GM19239 (cell line): Measurements from ENCODE around the gene PALMD.

Source experiments
- DNase-seq: peaks from one replicate; pipeline ENCODE4 v3.0.0; 2011; ENCODE audit warnings: low spot score; ENCODE audit not compliant: insufficient read length
- FAIRE-seq: peaks from 2 replicates; lab custom pipeline; 2011; peaks lifted over from hg19 to GRCh38; lab: Jason Lieb, UNC

Gene PALMD, protein sequence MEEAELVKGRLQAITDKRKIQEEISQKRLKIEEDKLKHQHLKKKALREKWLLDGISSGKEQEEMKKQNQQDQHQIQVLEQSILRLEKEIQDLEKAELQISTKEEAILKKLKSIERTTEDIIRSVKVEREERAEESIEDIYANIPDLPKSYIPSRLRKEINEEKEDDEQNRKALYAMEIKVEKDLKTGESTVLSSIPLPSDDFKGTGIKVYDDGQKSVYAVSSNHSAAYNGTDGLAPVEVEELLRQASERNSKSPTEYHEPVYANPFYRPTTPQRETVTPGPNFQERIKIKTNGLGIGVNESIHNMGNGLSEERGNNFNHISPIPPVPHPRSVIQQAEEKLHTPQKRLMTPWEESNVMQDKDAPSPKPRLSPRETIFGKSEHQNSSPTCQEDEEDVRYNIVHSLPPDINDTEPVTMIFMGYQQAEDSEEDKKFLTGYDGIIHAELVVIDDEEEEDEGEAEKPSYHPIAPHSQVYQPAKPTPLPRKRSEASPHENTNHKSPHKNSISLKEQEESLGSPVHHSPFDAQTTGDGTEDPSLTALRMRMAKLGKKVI

DNA sequence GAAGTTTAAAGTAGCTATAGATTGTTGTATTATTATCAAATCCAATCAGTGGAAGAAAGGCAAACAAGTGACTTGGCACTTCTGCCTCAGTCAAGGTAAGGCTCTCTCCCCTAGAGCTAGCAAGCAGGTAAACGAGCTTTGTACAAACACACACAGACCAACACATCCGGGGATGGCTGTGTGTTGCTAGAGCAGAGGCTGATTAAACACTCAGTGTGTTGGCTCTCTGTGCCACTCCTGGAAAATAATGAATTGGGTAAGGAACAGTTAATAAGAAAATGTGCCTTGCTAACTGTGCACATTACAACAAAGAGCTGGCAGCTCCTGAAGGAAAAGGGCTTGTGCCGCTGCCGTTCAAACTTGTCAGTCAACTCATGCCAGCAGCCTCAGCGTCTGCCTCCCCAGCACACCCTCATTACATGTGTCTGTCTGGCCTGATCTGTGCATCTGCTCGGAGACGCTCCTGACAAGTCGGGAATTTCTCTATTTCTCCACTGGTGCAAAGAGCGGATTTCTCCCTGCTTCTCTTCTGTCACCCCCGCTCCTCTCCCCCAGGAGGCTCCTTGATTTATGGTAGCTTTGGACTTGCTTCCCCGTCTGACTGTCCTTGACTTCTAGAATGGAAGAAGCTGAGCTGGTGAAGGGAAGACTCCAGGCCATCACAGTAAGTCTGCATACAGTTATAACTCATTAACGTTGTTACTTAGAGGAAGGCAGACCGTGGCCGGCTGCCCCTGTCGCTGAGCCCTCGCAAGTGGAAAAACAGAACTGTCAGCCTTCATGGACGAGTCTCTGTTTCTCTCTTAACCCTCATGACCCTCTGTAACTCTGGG is at the start of gene PALMD:
Gene PALMD, plus strand, starts transcription at position 415 of the 833 bp plus-strand sequence. Its CDS starts 205 bp downstream, at position 620.
- no peak for FAIRE-seq
- DNase-seq, result no peak

DNA sequence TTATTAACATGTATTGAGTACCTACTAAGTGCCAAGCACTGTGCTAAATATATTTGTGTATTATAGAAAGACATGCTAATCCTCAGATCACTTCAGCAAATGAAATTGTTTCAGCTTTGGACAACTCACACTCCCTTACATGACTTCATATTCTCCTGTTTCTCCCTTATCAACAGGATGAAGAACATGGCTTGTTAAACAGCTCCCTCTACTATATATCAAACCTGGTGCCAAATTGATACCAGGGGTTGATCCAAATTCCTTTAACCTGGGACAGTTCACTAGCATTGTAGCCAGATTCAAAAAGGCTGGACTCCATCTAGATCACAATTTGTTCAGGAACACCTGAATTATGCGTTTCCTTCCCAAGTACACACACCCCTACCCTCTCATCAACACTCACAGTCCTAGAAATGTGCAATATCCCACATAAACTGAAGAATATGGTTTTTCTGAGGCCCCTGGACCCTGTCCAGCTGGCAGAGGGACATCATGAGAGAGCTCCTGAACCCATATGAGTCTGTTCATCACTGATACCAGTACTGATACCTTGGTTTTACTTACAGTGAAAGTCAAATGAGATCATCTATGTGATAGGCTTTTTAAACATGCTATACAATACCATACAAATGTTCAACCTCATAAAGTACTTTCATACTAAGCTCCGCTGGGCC is 47.0 kb upstream of the PALMD start:
- FAIRE-seq, result no peak
- no peak for DNase-seq

DNA sequence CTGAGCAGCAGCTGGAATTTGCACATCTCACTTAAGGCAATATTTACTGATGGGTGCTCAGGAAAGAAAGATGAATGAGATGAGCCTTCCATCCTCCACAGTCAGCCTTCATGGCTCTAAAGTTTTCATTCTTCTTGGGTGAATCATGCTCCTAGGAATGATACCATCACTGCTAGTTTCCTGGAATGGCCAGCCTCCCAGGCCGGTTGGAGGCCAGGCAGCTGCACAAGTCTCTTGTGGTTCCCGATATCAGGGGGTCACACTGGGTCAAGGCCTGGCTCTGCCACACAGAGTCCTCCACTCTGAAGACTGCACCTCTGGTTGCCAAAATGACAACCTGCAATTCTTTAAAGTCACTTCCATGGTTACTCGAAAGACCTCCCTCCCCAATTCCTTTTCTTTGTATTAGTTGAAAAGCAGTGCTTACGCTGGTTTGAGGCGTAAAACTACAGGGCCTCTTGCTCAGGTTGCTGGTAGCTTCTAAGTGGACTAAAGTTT is 46.2 kb upstream of the PALMD start:
- no peak for FAIRE-seq
- no peak for DNase-seq

DNA sequence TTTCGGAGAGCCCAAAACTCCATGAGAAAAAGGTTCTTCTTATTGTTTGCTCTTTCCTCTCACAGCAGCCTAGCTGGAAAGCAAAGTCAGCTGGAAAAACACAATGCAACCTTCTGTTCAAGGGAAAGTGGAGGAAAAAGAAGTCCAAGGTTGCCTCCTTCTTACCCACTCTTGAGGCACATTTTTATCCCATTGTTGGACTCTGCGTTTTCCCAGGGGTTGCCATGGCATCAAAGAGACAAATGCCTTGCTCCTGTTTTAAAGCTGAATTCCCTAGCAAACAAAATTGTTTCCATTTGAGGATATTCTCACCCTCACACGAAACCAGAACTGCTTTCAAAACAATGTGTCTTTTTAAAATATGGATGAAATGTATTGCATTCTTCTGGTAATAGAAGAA is 45.1 kb upstream of the PALMD start:
- FAIRE-seq (no peak), DNase-seq (no peak)

DNA sequence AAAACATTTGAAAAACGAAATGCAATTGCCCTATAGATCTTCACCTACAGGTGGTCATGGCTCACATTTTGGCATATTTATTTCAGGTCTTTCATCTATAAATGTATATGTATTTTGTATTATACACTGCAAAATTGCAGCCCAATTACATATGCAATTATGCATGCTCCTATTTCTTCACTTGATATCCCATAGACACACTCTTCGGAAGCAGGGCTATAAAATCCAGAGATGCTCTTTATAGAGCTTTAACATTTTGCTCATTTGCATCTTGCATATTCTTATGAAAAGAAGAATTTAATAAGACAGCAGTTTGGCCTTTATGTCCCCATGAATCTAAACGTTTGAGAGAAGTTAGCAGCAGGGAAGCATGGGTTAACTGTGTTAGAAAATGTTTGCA is 44.7 kb upstream of the PALMD start:
- FAIRE-seq (no peak), DNase-seq (no peak)

DNA sequence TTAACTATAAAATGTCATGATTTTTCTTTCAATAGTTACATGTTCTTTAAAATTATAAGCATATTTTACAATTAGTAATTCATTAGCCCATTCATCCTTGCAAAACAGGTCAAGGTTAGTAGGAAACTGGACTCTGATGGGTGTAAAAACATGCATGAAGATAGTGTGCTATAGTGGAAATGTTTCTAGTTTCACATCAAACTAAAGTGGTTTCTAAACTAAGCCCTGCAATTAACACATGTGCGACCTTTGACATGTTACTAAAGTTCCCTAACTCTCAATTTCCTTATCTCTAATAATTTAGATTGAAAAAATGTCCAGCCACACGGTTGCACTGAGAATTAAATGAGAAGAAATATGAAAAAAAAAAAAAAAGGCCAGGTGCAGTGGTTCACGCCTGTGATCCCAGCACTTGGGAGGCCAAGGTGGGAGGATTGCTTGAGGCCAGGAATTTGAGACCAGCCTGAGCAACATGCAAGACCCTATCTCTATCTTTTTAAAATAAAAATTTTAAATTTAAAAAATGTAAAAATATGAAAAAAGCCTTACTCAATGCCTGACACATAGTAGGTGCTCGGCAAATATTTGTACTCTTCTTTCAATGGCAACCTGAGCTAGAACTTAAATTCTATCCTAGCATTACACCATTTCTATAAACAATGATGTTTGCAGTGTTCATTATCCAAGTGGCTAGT is 44.1 kb upstream of the PALMD start:
- FAIRE-seq, result no peak
- no peak for DNase-seq

DNA sequence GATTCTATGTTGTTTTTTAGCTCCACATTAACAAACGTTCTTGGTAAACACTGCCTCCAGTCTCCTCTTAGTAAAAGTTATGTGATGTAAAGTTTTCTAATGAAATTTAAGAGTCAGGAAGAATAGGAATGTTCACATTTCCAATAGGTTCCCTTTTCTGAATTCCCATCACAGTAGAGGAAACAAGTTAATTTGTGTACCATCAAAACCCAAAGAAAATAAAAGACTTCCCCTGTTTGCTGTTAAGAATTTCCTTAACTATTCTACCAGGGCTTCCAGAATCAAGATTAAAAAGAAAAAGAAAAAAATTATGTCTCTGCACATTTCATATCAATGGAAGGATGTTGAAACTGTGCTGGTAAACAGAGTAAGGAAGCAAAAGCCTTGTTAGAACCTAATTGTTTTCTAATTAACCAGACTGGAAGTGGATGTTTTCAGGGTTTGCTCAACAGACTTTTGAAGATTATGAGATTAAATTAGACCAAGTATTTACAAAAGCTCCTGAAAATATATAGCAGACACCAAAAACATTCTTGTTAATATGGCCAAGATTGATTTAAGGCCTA is 43.4 kb upstream of the PALMD start:
- DNase-seq (no peak), FAIRE-seq (no peak)

DNA sequence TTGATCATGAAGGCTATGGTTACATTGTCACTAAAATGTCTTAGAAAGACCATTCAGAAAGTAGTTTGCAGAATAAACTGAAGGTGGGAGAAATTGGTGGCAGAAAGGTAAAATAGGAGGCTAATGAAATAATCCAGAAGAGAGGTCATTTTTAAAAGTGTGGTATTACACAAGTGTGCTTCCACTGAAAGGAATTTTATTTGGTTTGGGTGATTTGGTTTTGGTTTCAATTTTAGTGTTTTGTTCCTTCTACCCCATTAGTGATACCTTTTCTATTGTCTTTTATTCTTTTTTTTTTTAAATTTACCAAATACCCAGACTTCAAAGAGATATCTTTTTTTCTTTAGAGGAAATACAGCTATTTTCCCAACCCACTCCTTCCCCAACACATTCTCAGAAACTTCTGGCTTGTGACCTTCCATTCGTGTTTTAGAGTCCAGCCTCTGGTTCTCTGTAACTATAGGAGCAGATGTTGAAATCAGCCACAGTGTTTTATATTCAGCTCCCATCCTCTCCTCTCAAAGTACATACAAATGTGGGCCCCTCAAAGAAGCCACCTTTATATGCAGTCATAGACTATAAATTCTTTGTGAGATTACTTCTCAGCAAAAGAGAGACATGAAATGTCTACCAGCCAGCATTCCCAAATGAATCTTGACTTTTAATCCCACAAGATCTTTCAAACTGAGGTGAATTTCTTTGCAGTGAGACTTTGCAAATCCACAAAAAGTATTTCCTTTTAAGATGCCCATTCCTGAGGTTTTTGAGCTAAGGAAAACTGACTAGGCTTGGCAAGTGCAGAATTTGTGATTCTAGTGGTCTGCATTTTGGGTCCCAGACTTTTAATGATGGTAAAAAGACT is 42.0 kb upstream of the PALMD start:
- DNase-seq, result no peak
- FAIRE-seq, result no peak

DNA sequence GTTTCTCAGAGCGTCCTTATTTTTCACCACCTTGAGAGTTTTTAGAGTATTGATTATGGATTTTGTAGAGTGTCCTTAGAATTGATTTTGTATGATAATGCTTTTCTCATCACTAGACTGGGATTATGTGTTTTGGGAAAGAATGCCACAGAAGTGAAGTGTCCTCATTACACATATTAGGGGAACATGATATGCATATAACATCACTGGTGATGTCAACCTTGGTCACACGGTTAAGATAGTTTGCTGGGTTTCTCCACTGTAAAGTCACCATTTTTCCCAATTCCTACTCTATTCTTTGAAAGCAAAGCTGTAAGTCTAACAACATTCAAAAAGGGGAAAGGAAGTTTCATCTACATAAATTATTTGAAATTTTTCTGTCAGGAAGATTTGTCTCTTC is 39.6 kb upstream of the PALMD start:
- FAIRE-seq, result no peak
- no peak for DNase-seq

DNA sequence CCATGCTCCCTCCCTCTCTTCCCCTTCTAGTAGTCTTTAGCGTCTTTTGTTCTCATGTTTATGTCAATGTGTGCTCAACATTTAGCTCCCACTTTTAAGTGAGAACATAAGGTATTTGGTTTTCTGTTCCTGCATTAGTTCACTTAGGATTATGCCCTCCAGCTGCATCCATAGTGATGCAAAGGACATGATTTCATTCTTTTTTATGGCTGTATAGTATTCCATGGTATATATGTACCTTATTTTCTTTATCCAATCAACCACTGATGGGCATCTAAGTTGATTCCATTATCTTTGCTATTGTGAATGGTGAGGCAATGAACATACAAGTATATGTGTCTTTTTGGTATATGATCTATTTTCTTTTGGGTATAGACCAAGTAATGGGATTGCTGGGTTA is 38.3 kb upstream of the PALMD start:
- no peak for FAIRE-seq
- no peak for DNase-seq

DNA sequence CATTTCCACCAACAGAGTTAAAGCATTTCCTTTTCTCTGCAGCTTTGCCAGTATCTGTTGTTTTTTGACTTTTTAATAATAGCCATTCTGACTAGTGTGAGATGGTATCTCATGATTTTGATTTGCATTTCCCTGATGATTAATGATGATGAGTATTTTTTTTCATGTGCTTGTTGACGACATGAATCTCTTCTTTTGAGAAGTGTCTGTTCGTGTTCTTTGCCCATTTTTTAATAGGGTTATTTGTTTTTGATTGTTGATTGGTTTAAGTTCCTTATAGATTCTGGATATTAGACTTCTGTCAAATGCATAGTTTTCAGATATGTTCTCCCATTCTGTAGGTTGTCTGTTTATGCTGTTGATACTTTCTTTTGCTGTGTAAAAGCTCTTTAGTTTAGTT is 37.9 kb upstream of the PALMD start:
- FAIRE-seq (no peak), DNase-seq (no peak)

DNA sequence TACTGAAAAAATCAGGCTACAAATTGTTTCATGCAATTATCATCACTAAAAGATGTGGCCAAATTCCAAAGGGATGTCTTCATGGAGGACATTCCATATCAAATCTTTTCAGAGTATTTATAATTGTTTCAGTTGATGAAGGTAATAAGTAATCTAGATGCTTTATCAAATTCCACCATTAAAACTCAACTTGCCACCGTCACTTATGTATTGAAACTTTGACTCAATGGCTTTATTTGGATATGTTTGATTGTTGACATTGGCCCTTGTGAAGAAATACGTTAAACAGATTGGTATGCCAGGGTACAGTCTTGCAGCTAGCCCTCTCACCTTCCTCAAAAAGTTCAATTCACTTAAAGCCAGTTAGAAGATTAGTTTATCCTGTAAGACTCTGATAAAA is 32.2 kb upstream of the PALMD start:
- DNase-seq (no peak), FAIRE-seq (no peak)

DNA sequence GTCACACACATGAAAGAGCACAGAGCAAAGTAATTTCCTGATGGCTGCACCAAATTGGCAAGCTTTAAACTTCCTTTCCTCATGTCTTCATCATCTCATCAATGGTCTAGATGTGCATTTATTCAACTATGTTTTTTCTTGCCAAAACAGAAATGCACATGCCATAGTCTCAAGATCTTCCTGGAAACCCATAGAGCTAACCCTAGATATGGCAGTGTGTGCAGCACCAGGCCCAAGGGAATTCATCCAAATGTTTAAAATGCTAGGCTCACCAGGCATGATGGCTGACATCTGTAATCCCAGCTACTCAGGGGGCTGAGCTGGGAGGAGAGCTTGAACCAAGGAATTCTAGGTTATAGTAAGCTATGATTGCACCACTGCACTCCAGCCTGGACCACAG is 31.2 kb upstream of the PALMD start:
- DNase-seq (no peak), FAIRE-seq (no peak)

DNA sequence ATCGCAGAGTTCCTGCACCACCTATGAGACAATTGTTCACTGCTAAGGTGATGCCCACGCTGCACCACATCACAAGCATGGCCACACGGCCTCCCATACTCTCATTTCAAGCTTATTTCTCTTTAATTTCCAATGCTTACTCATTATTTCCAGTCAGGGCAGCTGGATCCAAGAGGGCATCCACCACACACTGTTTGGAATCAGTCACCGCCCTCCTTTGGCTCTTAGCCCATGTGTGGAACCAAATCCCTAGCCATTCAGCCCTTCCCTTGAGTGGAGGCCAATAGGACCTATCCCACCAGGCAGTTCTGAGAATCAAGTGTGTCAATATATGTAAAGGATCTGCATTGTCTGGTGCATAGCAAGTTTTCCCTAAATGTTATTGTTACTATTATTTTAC is 26.3 kb upstream of the PALMD start:
- DNase-seq, result no peak
- no peak for FAIRE-seq

DNA sequence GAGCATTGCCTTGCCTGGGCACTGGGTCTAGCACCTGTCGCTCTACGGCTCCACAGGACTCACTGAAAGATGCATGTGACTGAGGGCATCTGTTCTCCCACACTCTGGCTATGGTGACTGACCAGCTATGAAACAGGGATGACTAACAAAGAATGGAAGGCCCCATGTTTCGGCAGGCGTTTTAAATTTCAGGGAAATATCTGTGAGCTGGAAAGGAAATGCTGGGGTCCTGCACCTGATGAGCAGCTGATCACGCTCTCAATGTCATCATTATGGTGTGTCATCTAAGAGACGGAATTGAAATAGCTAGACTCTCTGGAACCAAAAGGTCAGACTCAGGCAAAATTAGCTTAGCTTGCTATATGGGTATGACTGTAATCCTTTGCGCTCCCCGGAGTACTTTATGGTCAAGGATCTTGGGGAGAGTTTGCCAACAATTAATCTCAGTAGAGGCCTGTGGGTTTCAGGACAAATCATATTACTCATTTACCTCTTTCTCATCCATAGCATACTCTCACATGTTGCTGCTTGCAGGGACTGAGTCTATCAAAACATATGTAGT is 24.5 kb upstream of the PALMD start:
- DNase-seq (no peak), FAIRE-seq (no peak)

DNA sequence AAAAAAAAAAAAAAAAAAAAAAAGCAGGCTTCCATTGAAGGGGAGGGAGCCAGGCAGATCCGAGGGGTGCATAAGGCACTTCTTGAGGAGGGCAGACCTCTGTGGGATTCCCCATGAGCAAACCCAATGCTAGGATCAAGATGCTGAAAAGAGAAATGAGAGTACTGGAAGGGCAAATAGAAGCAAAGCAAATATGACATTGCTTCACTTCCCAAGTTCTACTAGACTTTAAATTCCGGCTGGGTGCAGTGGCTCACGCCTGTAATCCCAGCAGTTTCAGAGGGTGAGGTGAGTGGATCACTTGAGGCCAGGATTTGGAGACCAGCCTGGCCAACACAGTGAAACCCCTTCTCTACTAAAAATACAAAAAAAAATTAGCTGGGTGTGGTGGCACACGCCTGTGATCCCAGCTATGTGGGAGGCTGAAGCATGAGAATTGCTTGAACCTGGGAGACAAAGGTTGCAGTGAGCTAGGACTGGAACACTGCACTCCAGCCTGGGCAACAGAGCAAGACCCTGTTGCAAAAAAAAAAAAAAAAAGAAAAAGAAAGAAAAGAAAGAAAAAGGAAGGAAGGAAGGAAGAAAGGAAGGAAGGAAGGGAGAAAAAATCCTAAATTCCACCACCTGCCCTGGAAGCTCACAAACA is 23.1 kb upstream of the PALMD start:
- FAIRE-seq, result no peak
- no peak for DNase-seq

DNA sequence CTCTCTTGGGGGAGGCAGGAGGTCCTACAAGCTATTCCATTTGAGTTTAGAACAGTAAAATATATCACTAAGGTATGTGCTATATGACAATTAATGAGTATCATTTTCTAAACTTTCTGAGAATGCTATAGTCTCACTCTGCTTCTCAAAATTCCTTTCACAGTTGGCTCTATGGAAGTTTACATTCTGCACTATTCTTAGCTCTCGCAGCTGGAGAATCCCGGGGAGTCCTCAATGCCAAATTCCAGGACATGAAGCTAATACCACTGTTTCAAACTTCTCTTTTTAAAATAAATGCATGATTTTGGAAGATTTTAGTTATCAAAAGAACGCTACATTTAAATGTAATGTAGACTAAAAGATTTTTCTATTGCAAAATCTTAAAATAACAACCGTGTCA is 22.4 kb upstream of the PALMD start:
- DNase-seq (no peak), FAIRE-seq (no peak)

DNA sequence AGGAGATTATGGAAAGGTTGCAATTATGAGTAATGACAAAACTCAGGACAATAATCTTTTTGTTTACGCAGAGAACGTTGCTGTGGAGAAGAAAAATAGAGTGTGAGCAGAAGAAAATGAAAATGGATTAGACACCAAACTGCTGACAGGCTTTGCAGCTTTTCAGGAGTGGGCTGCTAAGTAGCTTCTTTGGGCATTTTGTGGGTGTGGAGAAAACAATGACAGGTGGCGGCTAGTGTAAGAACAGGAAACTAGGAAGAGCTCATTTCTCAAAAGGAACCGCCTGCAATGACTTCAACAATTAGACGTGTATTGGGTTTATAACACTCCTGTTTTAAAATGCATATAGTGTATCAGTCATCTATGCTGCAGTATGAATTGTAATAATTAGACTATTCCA is 18.3 kb upstream of the PALMD start:
- no peak for FAIRE-seq
- no peak for DNase-seq
